HG02970 (cell line): ENCODE measurements around the gene ARHGAP6.
"Not testable (repeated sequence)": the region's sequence is repeated elsewhere in the genome, so short reads cannot be mapped to it uniquely, and the experiment has no call there.

Experiments used
- ATAC-seq: cut with Tn5 transposase; IDR thresholded peaks from one replicate; pipeline ENCODE4 v1.9.1; 2021; ENCODE audit warnings: mild to moderate bottlenecking, moderate library complexity, moderate number of reproducible peaks; ENCODE audit not compliant: unreplicated experiment, low FRiP score

ARHGAP6 gene

GRCh38 chrX:11269006-11269405 is 396.7 kb downstream of the ARHGAP6 start:
- no peak for ATAC-seq

DNA sequence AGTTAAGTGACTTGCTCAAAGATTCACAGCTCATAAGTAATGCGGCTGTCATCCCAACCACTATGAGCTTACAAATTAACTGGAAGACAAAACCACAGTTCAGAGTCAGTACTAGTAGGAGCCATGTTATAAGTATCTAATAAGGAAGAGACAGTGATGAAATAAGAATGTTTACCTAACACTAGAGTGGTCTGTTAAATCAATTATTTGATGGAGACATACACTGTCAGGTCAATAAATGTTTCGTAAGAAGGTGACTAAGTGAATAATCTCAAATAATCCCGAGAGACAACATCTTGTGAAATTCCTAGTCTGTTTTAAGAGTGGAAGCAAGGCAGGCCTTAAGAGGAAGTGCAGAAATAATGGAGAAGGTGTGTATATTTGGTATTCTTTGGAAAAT is 398.3 kb downstream of the ARHGAP6 start:
- no peak for ATAC-seq

DNA sequence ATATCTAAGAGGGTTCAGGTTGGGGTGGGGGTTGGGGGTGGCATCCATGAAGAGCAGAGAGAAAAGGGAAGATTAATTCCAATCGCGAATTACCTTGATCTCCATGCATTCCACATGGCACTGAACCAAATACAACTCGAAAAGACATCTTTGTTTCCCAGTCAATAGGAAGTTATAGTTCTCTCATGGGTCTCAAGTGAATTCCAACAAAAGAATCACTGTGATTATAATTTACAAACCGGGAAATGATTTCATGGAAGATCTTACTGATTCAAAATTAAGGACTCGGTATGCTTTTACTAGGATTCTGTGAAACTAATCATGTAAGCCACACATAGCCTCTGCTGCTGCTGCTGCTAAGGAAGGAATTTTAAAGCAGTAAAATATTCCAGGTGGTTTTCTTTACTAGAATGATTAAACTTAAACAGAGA is 399.1 kb downstream of the ARHGAP6 start:
- no peak for ATAC-seq

DNA sequence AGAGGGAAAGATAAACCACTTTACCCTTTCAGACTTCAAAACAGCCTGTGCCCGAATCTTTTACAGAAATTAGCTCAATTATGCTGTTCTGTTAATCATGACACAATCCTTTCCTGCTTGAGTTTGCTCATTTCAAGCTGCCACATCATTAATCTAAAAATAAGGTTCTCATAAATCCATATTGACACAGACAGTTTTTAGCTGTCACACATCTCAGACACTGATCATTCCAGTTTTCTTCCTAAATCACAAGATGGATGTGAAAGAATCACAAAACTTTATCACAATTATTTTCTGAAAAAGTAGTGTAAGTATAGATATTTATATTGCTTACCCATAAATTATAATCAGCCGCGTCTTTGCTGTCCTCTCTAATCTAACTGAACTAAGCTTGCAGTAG is 400.4 kb downstream of the ARHGAP6 start:
- ATAC-seq = no peak

DNA sequence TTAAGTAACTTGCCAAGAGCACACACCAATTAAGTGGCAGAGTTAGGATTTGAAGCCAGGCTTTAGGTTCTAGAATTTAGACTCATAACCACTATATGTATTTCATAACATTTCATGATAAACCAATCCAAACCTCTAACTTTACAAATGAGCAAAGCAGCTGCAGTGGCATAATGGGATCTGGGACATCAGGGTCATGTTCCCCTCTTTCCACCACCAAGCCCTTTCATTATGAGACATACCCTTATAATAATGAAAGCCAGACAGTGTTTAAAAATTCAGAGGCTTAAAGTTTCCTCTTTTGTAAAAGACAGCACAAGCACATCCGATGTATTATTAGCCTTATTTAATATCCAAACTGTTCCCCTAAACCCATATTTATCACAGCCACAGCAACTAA is 400.8 kb downstream of the ARHGAP6 start:
- ATAC-seq = no peak

GRCh38 chrX:11261260-11261659 is 404.5 kb downstream of the ARHGAP6 start:
- ATAC-seq = no peak

DNA sequence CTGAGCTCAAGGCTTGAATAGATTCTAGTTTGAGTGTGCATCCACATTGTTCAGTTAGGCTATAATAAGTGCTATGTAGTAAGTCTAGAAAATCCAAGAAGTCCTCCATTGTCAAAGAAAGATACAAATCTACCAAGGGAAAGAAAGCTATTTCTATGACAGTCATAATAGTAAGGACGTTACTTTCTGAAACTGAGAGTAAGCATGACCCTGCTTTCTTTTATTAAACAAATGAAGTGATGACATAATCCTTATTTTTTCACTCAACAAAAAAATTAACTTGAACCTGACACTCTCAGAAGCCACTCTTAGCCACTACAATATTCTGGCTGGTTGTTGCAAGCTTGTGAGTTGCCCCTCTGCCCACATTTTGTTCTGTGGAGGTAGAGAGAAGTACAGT is 406.3 kb downstream of the ARHGAP6 start:
- no peak for ATAC-seq

- no peak for ATAC-seq
These were observed 408.0 kb downstream of the ARHGAP6 start for GRCh38 chrX:11257711-11258110.

GRCh38 chrX:11257290-11257689 is 408.4 kb downstream of the ARHGAP6 start:
- ATAC-seq = no peak

DNA sequence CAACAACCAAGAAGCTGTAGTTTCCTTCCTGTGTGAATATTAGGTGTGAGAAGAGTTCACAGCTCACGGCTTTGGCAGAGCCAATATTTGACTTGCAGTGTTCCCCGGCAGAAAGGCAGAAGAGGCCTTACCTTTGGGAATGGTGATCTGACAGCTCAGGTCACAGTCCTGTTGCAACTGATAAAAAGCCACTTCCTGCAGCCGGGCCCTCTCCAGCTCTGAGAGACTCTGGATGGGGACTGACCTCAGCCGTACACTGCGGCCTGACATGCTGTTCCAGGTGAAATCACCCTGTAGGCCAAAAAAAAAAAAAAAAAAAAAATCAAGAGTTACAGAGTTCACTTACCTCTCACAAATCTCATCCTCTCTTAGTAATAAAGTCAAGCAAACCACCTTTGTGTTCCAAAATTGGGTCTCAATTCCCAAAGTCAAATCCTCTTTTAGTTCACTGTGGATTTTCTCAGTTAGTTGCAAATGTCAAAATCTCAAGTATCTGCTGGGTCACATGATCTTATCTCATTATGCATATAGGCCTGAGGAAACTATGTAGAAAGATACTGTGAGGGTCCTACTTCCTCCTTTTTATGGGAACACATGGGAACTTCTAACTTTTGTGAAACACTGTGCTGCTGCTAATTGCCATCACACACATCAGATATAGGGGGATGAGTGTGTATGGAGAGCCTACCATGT is 411.2 kb downstream of the ARHGAP6 start:
- no peak for ATAC-seq

DNA sequence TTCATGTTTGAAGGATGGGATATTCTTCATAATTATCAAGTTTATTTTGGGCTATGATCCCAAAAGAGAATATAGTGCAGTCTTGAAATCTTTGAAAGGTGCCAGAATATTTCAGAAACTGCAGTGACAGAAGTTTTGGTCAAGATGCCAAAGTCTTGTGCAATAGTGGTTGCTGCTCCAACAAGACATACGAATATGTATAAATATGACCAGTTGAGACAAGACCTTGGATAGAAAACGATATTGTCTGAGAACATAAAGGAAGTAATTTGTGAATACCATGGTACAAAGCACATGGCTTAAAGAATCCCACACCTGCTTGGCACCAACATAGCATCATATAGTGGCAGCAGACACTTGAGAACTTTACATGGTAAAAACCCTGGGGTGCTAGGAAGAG is 421.1 kb downstream of the ARHGAP6 start:
- no peak for ATAC-seq

GRCh38 chrX:11242704-11243103 is 423.0 kb downstream of the ARHGAP6 start:
- ATAC-seq = no peak

- no peak for ATAC-seq
These were observed 424.0 kb downstream of the ARHGAP6 start for GRCh38 chrX:11241720-11242119.

- ATAC-seq = no peak
These were observed 426.5 kb downstream of the ARHGAP6 start for GRCh38 chrX:11239230-11239629.

DNA sequence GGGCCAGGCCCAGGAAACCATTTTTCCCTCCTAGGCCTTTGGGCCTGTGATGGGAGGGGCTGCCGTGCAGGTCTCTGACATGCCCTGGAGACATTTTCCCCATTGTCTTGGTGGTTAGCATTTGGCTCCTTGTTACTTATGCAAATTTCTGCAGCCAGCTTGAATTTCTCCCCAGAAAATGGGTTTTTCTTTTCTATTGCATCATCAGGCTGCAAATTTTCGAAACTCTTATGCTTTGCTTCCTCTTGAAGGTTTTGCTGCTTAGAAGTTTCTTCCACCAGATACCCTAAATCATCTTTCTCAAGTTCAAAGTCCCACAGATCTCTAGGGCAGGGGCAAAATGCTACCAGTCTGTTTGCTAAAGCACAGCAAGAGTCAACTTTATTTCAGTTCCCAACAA is 430.3 kb downstream of the ARHGAP6 start:
- ATAC-seq = not testable (repeated sequence)

DNA sequence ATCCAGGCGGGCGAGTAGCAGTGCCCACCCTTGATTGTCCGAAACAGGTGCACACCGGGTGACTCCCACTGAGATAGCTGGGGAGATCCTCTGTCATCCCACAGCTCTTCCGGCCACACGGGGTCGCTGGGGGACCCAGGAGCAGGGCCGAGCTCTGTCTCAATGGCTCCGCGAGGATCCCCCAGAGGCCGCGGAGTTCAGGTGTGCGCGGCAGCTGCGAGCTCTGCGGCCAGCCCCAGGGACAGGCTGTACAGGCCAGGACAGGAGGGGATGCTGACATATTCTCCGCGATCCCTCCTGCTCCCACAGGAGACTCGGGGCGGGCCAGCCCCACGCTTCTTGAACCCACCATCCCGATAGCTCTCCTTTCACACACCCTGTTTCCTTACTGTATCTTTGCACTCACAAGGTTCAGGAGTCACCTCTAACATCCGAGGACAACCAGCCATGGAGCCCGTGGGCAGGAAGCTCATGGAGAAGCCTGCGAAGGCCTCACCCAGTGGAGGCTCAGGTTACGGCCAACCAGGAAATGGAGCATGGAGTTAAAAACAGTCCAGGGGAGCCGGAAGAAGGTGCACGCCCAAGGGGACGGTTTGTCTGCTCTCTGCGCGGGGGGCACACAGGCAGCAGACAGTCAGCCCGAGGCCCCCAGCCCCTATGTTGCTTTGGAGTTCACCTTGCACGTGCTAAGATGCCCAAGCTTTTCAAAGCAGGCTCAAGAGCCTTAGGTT is 450.4 kb downstream of the ARHGAP6 start:
- no peak for ATAC-seq

GRCh38 chrX:11214346-11215190 is 451.2 kb downstream of the ARHGAP6 start:
- ATAC-seq = no peak

DNA sequence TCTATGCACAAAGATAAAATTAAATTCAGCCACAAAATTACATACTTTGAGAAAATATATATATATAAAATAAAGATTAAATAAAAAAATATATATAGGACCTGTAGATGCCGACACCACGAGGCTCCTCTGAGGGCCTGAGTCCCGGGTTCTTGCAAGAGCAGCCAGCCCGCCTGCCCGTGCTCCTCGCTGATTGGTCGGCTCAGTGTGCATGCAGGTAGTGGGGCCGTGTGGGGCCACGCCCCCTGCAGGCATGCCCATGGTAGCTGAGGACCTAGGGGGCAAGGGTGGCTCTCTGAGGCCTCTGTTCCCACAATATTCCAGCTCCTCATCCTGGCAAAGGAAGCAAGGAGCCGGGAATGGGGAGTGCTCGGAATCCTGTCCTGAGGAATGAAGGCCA is 453.0 kb downstream of the ARHGAP6 start:
- ATAC-seq = no peak

DNA sequence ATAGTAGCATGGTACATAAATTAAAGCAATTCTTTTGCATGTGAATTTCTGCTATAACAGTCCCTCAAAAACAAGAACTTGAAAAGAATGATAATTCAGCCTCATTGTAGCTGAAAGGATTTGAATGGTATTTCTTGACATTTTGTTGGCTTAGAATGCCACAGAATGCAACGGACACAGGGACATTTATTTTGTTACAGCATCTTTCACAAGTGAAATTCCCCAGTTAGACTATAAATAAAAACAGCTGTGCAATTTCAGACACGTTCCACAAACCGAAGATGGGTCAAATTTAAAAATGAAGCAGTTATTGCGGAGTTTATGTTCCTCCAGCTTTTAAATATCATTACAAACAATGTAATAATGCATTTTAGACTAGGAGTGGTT is 455.3 kb downstream of the ARHGAP6 start:
- no peak for ATAC-seq

DNA sequence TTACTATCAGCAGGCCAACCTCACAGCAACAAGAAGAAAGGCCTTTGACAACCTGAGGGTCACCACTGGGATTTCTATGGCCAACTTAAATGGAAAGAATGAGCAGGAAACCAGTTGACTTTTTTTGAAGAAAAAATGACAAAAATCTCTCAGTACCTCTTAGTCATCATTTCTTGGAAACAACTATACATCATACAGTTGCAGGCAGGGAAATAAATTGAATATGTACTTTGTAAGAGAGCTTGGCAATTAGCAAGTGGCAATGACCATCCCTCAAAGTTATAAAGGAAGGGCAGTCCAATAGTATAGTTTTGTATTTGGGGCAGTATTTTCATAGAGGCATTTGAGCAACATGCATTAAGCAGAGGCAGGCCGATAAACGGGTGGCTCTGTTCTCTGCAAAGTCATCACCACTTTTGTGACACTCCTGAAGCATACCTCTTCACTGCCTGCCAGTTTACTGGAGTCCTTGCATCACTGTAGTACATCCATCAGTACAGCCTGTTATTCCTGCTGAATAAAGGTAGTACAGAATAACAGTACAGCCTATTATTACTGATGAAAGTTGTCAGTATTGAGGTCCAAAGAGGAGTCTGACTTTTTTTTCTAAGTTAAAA is 455.8 kb downstream of the ARHGAP6 start:
- no peak for ATAC-seq

GRCh38 chrX:11206716-11207115 is 459.0 kb downstream of the ARHGAP6 start:
- ATAC-seq = no peak
